KG1 (cell line): ENCODE measurements around the gene PLCH1.

Experiments used
- DNase-seq: peaks from one replicate; lab custom pipeline; 2025; lab: John Stamatoyannopoulos, UW

Gene PLCH1

DNA sequence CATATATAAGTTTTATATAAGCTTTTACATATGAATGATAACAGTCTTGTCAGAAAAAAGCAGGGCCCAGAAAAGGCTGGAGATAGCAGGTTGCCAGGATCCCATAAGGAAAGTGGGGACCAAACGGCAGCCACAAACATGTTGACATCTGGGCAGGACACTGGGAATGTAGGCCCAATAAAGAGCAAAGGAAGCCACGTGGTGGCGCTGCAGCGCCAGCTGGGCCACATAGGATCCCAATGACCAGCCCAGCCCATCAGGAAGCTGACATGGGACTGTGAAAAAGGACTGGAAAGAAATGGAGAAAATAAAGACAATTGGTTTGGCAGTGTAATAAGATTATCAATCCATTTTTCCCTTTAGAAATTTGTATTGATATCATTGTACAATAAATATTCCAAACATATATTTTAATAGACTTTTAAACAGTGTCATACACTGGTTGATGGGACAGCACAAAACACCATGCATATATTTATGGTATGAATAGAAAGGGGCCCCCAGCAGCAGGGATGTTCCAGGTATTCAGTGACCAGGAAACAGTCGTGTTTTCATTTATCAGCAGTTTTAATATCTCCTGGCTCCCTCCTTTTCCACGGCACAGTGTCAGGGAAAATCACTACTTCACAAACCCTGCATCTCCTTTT, 362.4 kb downstream of the PLCH1 start:
- DNase-seq: no peak

DNA sequence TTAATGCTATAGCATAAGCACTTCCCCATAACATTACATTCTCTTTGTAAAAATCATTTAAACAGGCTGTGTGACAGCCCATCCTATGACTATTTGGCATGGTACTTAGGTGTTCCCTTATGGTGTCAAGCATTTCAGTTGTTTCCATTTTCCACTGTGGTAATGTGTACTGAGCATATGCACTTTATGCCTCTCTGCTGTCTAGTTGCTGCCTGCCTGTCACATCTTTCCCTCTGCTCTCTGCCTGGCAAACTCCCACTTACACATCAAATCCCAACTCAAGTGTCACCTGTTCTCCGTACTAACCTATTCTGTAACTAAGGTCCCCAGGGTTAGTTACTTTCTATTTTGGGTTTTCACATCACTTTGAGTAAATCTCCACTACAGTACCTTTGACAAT, 367.0 kb downstream of the PLCH1 start:
- no peak for DNase-seq

DNA sequence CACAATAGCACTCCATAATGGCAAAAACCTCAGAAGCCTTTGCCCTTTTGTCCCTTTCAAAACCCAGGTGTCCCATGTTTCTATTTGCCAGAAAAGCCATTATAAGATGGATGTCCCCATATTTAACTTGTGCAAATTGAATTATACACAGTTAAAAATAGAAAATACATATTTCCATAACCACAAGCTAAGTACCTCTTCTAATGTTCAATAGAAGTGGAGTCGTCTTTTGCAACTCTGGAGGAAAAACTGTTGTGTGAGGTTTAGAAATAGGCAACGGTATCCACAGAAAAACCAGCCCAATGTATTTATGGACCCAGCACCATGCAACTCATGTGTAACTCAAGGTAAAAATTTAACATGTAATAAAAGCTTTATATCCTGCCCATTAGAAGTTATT, 367.8 kb downstream of the PLCH1 start:
- DNase-seq: no peak

DNA sequence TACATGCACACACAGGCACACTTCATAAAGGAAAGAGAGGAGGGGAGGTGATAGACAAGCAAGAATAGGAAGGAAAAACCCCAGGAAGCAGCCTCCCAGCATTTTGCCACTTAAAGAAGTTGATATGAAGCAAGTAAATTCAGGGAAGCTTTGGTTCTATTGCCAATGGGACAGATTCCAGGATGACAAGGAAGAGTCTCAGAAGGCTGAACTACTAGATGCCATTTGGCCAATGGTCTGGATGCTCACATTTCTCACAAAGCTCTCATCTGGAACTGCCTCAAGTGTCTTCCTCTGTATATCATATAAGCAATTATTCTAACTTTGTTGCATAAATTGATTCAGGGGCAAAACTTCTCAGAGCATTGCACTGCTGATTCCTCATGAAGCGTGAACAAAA, 372.6 kb downstream of the PLCH1 start:
- DNase-seq: no peak

DNA sequence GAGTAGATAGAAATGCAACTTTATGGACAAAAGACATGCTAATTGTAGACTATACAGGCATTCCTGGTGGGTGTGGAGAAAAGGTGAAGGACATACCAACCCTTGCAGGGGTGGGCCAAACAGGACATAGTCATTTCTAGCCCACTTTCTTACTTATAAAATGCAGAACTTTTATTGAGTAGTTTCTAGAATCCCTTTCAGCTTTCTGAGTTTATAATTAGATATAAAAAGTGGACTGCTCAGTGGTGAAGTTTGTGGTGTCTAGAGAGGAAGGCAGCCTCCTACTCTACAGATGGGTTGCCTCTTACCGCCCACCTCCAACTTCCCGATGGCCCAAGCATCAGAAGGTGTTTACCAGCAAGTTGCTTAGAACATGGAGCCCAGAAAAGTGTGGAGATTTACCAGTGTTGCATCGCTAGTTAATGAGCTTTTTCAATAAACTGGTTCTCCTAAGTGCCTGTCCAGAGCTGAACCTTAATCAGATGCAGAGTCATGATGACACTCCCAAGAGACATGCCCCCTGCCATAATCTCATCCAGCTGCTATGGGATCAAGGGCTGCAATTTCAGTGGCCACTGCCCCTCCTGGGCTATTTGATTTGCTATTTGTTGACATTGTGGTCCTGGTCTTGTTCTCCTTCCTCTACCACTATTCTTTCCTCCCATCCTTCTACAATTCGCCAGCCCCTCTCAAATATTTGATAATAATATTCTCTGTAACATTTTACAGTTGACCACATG, 373.9 kb downstream of the PLCH1 start:
- no peak for DNase-seq

DNA sequence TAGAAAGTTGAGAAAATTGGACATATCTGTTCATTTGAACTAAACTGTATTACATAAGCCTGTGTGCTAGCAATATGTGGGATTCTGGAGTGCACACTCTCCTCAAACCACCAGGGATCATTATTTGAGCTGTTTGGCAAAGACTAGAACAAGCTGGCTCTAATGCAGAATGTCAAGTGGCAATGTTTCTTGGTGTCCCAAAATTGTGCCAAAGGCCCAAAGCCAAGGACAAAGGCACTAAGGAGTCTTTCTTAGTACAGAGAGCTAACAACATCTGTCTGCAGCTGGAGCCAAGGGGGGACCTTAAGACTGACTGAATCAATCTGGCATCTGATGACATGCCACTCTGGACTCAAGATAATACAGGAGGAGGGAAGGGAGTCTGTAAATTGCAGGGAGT, 374.7 kb downstream of the PLCH1 start:
- DNase-seq: no peak

DNA sequence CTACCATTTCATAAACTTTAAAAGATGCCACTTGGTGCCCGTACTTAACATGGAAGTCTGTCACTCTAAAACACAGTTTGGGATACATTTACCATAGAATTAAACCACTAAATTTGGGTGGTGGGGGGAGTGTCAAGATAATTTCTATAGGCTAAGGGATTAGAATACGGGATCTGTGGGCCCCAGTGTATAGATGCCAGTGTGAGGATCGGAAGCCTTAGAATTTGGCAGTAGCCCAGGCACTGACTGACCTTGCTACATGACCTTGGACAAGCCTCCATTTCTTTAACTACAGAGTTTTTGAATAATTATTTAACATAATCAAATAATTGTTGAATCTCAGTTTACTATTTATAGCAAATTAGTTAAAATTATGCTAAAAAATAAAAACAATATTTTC, 375.1 kb downstream of the PLCH1 start:
- DNase-seq: no peak

DNA sequence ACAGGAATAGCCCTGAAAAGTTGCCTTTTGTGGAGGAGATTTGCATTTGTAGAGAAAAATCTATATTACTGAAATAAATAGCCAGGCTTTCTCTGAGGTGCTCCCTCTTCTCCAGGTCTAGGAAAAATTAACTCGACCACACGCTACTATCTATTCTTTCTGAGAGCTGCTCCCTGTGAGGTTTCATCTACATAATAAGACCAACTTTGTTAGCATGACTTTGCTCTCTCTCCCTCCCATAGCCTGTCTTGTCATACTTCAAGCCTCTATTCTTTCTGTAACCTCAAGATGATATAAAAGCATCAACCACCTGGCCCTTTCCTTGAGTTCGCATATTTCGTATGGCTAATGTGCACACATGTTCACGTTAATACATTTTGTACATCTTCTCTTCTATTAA, 375.6 kb downstream of the PLCH1 start:
- DNase-seq: no peak

DNA sequence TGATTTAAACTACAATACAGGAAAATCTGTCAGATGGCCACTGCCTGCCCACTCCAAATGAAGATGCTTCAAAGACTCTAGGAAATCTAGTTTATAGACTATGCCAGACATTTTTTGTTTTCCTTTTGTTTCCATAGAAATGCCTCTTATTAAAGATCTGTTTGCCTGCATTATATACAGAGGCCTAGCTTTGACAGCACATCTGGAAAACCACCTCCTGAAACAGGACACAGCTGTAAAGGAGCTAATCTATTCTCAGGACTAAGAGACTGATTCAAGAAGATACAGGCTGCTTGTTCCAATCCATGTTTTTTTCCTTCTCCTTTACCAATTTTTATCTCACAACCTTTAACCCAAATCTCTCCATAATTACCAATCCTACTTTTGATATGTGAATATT, 376.1 kb downstream of the PLCH1 start:
- DNase-seq: no peak

DNA sequence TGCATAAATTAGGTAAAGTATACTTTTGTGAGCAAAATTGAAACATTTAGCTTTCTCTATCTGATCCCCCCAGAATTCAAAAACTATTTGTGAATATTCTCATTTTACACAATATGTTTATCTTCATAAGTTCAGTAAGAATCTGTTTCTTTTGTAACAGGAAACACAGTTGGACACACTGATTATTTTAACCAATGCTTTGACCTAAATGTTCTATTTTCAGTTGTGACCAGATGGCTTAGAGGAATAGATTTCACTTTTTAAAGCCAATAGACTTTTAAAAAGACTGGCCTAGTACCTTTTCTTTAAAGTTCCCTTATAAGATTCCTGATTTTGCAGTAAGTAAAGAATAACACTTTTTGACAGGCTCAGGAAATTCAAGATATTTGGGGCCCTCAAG, 377.4 kb downstream of the PLCH1 start:
- DNase-seq: no peak

DNA sequence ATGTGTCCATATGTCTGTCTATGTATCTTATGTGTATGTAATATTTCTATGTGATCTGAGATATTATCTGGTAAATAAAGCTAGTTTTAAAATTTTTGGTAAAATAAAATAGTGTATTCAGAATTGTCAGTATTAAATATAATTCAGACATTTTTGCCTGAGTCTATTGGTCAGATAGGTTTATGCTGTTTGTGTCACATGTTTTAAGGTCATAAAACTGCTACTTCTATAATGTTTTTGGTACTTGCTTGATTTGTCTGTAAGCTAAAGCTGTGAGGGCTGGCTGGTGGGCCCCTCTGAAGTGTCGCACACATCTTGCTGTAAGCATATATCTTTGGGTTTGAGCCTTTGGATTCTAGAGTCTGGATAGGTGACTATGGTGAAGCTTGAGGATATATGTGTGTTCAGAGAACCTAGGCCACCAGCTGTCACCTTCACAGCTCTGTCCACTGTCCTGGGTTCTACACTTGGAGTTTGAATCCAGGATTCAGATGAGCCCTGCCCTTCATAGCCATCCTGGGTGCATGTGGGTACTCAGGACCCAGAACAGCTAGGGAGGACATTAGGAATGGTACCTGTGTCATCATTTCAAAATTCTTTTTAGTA, 379.6 kb downstream of the PLCH1 start:
- no peak for DNase-seq

DNA sequence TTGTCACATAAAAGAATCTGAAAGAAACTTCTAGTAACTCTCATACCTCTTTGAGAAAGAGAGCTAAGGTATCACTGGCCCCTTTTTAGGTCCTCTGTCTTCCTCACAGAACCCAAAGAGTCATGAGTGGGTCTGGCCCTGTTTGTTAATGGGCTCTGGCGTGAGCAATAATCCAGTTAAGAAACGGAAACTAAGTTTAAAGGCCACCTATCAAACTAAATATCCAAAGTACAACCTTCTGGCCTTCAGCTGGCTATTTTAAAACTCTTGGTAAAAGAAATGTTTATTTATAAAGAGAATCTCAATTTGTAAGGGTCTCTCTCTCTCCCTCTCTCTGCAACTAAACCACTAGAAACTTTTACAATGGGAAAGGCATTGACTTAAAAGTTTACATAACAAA, 380.4 kb downstream of the PLCH1 start:
- DNase-seq: no peak

DNA sequence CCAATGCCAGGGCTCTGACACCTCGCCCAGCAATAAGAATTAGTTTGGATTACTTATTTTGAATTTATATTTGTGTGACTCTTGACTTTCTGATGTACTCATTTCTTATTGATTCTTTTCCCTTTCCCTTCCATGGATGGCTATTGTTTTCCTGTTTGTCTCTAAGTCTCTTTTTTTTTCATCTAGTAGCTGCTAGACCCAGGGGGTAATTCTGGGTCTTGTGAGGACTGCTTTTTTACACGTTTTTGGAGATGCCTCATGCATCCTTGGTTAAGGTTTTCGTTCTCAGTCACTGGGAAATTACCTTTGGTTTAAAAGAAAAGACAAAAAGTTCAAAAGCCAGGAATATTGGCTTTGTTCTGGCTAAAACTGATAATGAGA, 381.2 kb downstream of the PLCH1 start:
- DNase-seq: no peak

DNA sequence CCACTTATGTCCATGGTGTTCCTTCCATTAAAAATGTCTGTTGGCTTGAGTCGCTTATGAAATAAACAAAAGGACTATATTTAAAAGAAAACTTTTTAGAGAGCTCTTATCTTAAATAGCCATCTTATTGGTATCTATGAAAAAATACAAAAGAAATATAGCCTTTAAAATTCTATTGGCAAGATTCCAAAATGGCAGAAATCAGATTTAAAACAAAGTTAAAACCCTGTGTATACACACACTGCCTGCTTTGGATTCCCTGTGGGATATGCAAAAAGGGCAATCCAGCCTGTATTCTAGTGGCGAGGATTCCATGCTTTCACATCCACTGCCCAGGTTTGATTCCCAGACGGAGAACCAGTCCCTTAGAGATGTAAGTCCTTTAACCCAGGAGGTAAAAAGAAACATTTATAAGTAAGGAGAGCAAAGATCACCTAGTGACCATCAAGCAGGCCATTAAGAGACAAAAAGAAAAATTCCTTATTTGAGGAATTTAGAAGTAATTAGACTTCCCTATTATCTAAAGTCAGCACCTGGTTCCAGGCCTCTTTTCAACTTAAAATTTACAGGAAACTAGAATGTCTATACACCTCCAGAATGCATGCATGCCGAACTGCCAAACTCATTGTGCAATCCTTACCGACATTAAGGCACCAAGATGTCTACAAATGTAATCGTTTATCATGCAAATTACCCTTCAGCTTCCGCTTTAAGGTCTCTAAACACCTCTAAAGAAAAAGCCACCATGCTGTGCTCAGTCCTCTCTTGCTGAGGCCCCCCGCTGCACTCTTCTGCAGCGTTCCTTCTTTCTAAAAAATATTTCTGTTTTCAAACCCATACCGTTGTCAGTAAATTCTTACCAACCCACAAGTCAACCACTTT, 381.8 kb downstream of the PLCH1 start:
- no peak for DNase-seq

DNA sequence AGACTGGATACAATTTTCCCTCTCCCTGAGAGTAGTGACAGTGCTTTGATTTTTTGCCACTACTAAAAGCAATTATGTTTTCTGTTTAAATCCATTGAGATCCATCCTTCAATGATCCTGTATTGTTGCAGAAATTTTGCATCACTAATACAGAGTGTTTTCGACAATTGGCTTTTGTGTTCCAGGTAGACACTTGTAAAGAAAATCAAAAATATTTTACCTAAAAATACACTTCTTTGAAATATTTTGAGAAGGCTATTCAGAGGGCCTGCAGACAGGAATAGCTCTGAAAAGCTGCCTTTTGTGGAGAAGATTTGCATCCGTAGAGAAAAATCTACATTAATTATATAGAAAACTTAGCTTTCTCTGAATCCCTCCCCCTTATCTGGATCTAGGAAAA, 384.6 kb downstream of the PLCH1 start:
- no peak for DNase-seq

DNA sequence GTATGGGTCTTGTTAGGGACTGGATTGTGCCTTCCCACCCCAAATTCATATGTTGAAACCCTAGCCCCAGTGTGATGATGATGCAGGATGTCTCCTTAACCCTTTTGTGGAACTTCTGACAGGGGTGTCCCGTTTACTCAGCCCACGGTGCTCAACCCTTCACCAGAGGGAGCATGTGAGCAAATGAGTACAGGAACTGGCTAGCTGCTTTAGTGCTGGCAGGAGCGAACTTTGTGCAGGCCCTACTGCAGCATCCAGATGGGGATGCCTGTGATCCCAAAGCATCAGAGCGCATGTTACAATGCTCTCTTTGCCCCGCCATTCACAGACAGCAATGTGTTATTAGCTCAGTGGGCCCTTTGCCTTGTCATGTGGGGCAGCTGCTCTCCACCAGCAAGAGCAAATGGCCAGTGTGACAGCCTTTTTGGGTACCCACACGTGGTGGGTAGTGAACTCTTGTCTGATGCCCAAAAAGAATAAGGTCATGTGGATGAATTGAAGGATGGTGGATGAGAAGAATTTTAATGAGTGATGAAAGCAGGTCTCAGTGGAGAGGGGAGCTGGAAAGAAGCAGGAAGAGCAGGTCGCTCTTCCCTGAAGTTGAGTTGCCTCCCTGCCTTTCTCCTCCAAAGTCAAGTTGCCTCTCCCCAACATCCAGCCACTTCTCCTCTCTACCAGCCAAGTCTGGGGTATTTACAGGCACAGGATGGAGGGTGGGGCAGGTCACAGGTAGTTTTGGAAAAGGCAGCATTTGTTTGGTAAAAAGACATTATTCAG, 388.1 kb downstream of the PLCH1 start:
- DNase-seq: no peak

DNA sequence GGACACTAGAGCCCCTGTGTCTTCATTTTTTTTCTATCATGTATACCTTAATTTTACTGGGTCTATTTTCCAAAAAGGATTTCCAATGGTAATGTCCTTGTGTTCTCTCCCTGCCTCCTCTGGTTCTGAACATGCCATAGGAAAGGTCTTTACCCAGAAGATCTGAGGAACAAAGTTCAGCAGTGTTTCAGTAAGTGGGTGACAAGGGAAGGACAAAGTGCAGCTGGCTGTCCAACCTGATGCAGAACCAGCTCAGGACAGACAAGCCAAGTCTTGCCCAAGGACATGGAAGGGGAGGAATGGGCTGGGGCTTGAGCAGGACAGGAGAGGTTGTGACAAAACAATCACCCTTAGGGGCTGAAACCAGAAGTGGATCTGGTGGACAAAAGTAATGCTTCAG, 390.2 kb downstream of the PLCH1 start:
- DNase-seq: no peak

DNA sequence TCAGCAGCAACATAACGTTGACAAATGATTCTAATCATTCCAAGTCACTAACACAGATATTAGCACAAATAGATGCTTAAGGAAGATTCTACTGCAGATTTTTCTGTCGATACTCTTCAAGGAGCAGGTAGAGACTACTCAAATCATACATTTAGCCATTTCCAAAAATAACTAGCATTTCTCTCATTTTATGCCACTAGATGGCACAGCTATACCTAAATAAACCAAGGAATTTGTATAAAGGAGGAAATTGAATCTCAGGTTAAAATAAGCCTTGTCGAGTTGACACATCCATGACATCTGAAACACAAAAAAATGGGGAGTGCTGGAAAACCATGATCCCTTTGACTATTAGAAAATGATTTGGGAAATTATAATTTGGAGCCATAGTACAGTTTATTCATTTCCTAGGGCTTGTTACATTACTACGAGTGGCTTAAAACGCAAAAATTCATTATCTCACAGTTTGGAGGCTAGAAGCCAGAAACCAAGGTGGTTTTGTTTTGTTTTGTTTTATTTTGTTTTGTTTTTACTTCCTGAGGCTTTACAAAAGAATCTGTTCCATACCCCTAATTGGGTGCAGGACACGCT, 391.9 kb downstream of the PLCH1 start:
- peak; percentile 49 for DNase-seq

DNA sequence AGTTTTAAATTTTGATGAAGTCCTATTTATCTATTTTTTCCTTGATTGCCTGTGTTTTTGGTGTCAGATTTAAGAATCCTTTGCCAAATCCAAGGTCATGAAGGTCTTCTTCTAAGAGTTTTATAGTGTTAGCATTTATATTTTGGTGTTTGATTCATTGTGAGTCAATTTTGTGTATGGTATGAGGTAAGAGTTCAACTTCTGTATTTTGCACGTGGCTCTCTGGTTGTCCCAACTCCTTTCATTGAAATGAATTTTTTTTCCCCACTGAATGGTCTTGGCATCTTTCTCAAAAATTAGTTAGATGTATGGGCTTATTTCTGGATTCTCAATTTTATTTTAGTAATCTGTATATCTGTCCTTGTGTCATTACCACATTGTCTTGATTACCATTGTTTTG, 394.3 kb downstream of the PLCH1 start:
- no peak for DNase-seq

DNA sequence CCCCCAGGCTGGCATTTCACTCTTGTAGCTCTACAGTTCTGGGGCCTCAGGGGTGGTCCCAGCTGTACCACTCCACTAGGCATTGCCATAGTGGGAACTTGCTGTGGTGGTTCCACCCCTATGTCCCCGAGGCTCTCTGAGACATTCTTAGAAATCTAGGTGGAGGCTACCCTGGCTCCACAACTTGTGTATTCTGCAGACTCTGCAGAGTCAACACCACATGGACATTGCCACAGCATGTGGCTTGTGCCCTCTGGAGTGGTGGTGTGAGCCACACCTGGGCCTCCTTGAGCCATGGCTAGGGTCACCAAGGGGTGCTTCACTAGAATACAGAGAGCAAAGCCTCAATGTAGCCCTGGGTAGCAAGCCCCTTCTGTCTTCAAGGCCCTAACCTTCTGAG, 397.0 kb downstream of the PLCH1 start:
- no peak for DNase-seq

DNA sequence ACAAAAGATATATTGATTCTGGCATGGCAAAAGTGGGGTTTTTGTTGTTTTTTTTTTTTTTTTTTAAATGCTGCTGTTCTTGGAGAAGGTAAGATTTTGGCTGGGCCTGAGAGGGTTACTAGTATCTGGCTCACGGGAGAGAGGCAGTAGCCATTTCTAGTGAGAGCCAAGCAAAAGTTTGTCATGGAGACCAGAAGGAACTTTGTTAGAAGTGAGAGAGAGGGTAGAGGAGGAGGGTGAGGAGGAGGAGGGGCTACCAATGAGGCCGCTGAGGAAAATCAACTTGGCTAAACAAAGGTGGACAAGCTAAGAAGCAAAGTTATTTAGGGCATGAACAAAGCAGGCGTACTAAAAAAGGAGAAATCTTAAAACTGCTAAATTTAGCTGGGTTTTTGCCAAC, 402.5 kb downstream of the PLCH1 start:
- no peak for DNase-seq

DNA sequence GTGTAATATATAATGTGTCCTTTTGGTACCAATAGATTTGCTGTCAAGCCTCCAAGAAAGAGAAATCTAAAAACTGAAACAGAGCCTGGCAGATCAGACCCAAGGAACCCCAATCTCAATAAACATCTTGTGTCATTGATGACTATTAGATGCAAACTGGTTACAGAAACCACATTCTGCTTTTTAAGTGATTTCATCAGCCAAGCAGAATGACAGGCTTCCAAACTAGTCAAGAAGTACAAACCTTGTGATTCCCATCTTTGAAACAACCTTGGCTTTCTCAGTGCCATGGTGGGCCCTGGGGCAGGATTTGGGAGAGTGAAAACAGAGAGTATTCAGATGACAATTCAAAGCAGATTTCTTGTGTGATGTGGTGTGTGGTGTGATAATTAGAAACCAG, 405.8 kb downstream of the PLCH1 start:
- DNase-seq: no peak
